HEK293 (cell line): ENCODE data around the gene STX18.
A peak's percentile ranks its signal among the peaks of the same experiment; 100 is the strongest.
"Not testable (repeated sequence)": the region's sequence is repeated elsewhere in the genome, so short reads cannot be mapped to it uniquely, and the experiment has no call there.

Experiments used
- CTCF ChIA-PET: fragments of 350-600 bp; formaldehyde crosslinking; extraction: SDS; loops from one replicate; lab custom pipeline; 2021; ENCODE audit warnings: antibody characterized with exemption; lab: Yijun Ruan, JAX
- POLR2A ChIA-PET: fragments of 300-600 bp; formaldehyde crosslinking; extraction: SDS; loops from one replicate; lab custom pipeline; 2020; ENCODE audit warnings: antibody characterized with exemption, inconsistent platforms; lab: Yijun Ruan, JAX
- H3K27ac ChIP-seq: fragments of 200-500 bp; sonication (Bioruptor generic); 2 replicates; pipeline ENCODE4 v1.5.1; 2014; ENCODE audit warnings: low read depth, low read length, control low read depth, inconsistent platforms; ENCODE audit errors: extremely low read depth
- H3K36me3 ChIP-seq, 2 experiments: fragments of 200-500 bp in 1 of 2; sonication (Bioruptor generic) in 1 of 2; 1 replicate in 1 of 2; 2 replicates in 1 of 2; pipeline ENCODE4 v1.5.1; 2014 to 2017; ENCODE audit warnings: inconsistent platforms in 2 of 2, low read length in 2 of 2; ENCODE audit not compliant: control insufficient read depth in 2 of 2, insufficient read depth in 1 of 2
- H3K4me1 ChIP-seq: fragments of 200-500 bp; sonication (Bioruptor generic); 2 replicates; pipeline ENCODE4 v1.5.1; 2014; ENCODE audit warnings: mild to moderate bottlenecking, low read length, inconsistent platforms; ENCODE audit not compliant: control insufficient read depth, insufficient read depth
- H3K4me3 ChIP-seq: 2 replicates; pipeline ENCODE4 v1.5.1; 2011; ENCODE audit warnings: low read depth, mild to moderate bottlenecking, control low read depth, low read length, moderate library complexity
- H3K9me3 ChIP-seq: fragments of 200-500 bp; sonication (Bioruptor generic); 2 replicates; pipeline ENCODE4 v1.5.1; 2014; ENCODE audit warnings: low read depth, low read length, inconsistent platforms; ENCODE audit not compliant: control insufficient read depth, insufficient read depth
- GFI1B ChIP-seq: fragments of 450-650 bp; formaldehyde crosslinking; IDR thresholded peaks from 2 replicates; pipeline ENCODE4 v1.5.1; 2016; ENCODE audit warnings: missing biosample characterization, missing genetic modification characterization
- IKZF3 ChIP-seq: fragments of 450-650 bp; IDR thresholded peaks from 2 replicates; pipeline ENCODE4 v1.5.0; 2018; ENCODE audit warnings: missing biosample characterization, mild to moderate bottlenecking, missing genetic modification characterization, moderate library complexity
- OSR2 ChIP-seq: fragments of 450-650 bp; formaldehyde crosslinking; IDR thresholded peaks from 2 replicates; pipeline ENCODE4 v1.5.1; 2016; ENCODE audit warnings: missing biosample characterization, missing genetic modification characterization
- WT1 ChIP-seq: fragments of 450-650 bp; formaldehyde crosslinking; IDR thresholded peaks from 2 replicates; pipeline ENCODE4 v1.5.1; 2016; ENCODE audit warnings: missing biosample characterization, missing genetic modification characterization
- YY1 ChIP-seq: fragments of 450-650 bp; formaldehyde crosslinking; IDR thresholded peaks from 2 replicates; pipeline ENCODE4 v1.5.1; 2018; ENCODE audit warnings: missing biosample characterization, missing genetic modification characterization
- ZBTB21 ChIP-seq: fragments of 450-650 bp; formaldehyde crosslinking; IDR thresholded peaks from 2 replicates; pipeline ENCODE4 v1.5.1; 2017; ENCODE audit warnings: missing biosample characterization, missing genetic modification characterization
- ZNF146 ChIP-seq: fragments of 450-650 bp; formaldehyde crosslinking; IDR thresholded peaks from 2 replicates; pipeline ENCODE4 v1.5.1; 2016; ENCODE audit warnings: missing biosample characterization, missing genetic modification characterization
- ZNF23 ChIP-seq: fragments of 450-650 bp; formaldehyde crosslinking; IDR thresholded peaks from 2 replicates; pipeline ENCODE4 v1.5.1; 2016; ENCODE audit warnings: missing biosample characterization, missing genetic modification characterization, borderline replicate concordance
- ZNF266 ChIP-seq: fragments of 450-650 bp; formaldehyde crosslinking; IDR thresholded peaks from 2 replicates; pipeline ENCODE4 v1.5.1; 2016; ENCODE audit warnings: missing biosample characterization, missing genetic modification characterization, low read depth
- ZNF37A ChIP-seq: fragments of 450-650 bp; IDR thresholded peaks from 2 replicates; pipeline ENCODE4 v1.5.1; 2018; ENCODE audit warnings: missing biosample characterization, missing genetic modification characterization
- ZNF530 ChIP-seq: fragments of 450-650 bp; formaldehyde crosslinking; IDR thresholded peaks from 2 replicates; pipeline ENCODE4 v1.5.1; 2016; ENCODE audit warnings: low read depth, missing biosample characterization, missing genetic modification characterization
- ZNF621 ChIP-seq: fragments of 450-650 bp; formaldehyde crosslinking; IDR thresholded peaks from 2 replicates; pipeline ENCODE4 v1.5.1; 2017; ENCODE audit warnings: missing biosample characterization, missing genetic modification characterization
- ZNF791 ChIP-seq: fragments of 450-650 bp; formaldehyde crosslinking; IDR thresholded peaks from 2 replicates; pipeline ENCODE4 v1.5.1; 2016; ENCODE audit warnings: missing biosample characterization, missing genetic modification characterization
- TF ChIP-seq, protein P1 (sequence below): fragments of 450-650 bp; formaldehyde crosslinking; IDR thresholded peaks from 2 replicates; pipeline ENCODE4 v1.5.1; 2017; ENCODE audit warnings: missing biosample characterization, missing genetic modification characterization
- TF ChIP-seq, protein P2 (sequence below): fragments of 450-650 bp; formaldehyde crosslinking; IDR thresholded peaks from 2 replicates; pipeline ENCODE4 v1.5.1; 2016; ENCODE audit warnings: missing biosample characterization, missing genetic modification characterization
- TF ChIP-seq, protein P3 (sequence below): fragments of 450-650 bp; formaldehyde crosslinking; IDR thresholded peaks from 2 replicates; pipeline ENCODE4 v1.5.1; 2016; ENCODE audit warnings: missing biosample characterization, missing genetic modification characterization, borderline replicate concordance
- TF ChIP-seq, protein P4 (sequence below): fragments of 450-650 bp; formaldehyde crosslinking; IDR thresholded peaks from 2 replicates; pipeline ENCODE4 v1.5.1; 2016; ENCODE audit warnings: missing biosample characterization, missing genetic modification characterization
- TF ChIP-seq, protein P5 (sequence below): fragments of 450-650 bp; formaldehyde crosslinking; IDR thresholded peaks from 2 replicates; pipeline ENCODE4 v1.5.1; 2017; ENCODE audit warnings: missing biosample characterization, mild to moderate bottlenecking, missing genetic modification characterization, moderate library complexity

STX18 gene

DNA sequence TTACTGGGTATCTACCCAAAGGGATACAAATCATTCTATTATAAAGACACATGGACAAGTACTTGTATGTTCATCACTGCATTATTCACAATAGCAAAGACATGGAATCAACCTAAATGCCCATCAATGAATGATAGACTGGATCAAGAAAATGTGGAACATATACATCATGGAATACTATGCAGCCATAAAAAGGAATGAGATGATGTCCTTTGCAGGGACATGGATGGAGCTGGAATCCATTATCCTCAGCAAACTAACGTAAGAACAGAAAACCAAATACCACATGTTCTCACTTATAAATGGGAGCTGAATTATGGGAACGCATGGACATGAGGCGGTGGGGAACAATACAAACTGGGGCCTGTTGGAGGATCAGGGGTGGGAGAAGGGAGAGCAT lies 76.6 kb downstream of the STX18 start:
- H3K27ac ChIP-seq, H3K4me1 ChIP-seq, H3K9me3 ChIP-seq, POLR2A ChIA-PET, H3K4me3 ChIP-seq: not testable (repeated sequence)
- H3K36me3 ChIP-seq, result peaks cover 0 to 44% of the 10 kb centered on the region in 2 experiments; a peak in 1 of 3 replicates
- CTCF ChIA-PET, result interaction anchor here (1.1 kb wide), 1 partner anchor 54 kb away, joined by 3 read pairs; no protein-coding TSS in a partner anchor
- peak; percentile 86 for TF ChIP-seq ZNF146 (tag by site-specific recombination)

DNA sequence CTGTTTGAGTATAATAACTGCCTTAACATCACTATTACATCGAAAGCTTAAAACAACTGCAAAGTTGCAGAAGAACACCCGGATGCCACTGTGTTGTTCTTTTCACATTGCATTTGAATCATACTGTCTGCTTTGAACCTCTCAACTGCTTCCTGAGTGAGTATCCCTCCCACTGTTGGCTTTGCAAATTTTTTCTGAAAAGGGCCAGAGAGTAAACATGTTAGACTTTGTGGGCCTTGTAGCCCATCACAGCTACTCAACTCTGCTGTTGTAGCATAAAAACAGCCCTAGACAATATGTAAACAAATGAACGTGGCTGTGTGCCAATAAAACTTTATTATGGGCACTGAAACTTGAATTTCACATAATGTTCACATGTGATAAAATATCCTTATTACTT lies 78.9 kb downstream of the STX18 start:
- Histone ChIP-seq H3K27ac (no peak overlapping the region), H3K4me1 (peaks cover 8% of the 10 kb centered on the region), H3K4me3 (no peak overlapping the region), H3K36me3 (peaks cover 0 to 39% of the 10 kb centered on the region in 2 experiments; a peak in 1 of 3 replicates), H3K9me3 (no peaks in the 10 kb centered on the region)
- ChIA-PET POLR2A (interaction anchor here (0.7 kb wide), 1 partner anchor 10 kb away, joined by 3 read pairs; no protein-coding TSS in a partner anchor), CTCF (no interaction called here)
- TF ChIP-seq, protein P1, sequence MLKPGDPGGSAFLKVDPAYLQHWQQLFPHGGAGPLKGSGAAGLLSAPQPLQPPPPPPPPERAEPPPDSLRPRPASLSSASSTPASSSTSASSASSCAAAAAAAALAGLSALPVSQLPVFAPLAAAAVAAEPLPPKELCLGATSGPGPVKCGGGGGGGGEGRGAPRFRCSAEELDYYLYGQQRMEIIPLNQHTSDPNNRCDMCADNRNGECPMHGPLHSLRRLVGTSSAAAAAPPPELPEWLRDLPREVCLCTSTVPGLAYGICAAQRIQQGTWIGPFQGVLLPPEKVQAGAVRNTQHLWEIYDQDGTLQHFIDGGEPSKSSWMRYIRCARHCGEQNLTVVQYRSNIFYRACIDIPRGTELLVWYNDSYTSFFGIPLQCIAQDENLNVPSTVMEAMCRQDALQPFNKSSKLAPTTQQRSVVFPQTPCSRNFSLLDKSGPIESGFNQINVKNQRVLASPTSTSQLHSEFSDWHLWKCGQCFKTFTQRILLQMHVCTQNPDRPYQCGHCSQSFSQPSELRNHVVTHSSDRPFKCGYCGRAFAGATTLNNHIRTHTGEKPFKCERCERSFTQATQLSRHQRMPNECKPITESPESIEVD (tag by site-specific recombination), result peak; percentile 16; the same call in 1 of the 2 replicates
- no peak for TF ChIP-seq IKZF3 (tag by site-specific recombination)

DNA sequence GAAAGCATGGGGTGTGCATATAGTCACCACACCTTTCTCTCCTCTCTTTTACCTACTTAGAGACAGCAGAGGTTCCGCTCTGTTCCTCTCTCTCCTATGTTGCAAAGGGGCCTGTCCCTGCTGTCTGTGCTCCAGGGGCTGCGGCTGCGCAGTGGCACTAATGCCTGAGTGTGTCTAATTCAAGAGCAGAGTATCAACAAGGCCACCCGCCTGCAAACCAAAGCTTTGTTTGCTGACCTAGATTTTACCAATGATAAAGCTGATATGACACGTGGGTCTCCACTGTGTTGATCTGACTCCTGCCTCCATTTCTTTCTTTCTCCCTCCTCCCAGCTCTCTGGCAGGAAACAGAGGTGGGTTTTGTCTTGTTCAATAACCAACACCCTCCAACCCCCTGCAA lies 80.0 kb downstream of the STX18 start:
- ChIA-PET POLR2A (no interaction called here), CTCF (no interaction called here)
- no peak overlapping the region for H3K27ac ChIP-seq
- peaks cover 0 to 44% of the 10 kb centered on the region in 2 experiments; a peak in 1 of 3 replicates for H3K36me3 ChIP-seq
- no peak for TF ChIP-seq ZNF791 (tag by site-specific recombination)
- no peak for TF ChIP-seq ZNF23 (tag by site-specific recombination)
- TF ChIP-seq, protein P2, sequence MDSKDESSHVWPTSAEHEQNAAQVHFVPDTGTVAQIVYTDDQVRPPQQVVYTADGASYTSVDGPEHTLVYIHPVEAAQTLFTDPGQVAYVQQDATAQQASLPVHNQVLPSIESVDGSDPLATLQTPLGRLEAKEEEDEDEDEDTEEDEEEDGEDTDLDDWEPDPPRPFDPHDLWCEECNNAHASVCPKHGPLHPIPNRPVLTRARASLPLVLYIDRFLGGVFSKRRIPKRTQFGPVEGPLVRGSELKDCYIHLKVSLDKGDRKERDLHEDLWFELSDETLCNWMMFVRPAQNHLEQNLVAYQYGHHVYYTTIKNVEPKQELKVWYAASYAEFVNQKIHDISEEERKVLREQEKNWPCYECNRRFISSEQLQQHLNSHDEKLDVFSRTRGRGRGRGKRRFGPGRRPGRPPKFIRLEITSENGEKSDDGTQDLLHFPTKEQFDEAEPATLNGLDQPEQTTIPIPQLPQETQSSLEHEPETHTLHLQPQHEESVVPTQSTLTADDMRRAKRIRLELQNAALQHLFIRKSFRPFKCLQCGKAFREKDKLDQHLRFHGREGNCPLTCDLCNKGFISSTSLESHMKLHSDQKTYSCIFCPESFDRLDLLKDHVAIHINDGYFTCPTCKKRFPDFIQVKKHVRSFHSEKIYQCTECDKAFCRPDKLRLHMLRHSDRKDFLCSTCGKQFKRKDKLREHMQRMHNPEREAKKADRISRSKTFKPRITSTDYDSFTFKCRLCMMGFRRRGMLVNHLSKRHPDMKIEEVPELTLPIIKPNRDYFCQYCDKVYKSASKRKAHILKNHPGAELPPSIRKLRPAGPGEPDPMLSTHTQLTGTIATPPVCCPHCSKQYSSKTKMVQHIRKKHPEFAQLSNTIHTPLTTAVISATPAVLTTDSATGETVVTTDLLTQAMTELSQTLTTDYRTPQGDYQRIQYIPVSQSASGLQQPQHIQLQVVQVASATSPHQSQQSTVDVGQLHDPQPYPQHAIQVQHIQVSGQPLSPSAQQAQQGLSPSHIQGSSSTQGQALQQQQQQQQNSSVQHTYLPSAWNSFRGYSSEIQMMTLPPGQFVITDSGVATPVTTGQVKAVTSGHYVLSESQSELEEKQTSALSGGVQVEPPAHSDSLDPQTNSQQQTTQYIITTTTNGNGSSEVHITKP (tag by site-specific recombination), result no peak
- no peak for TF ChIP-seq ZNF266 (tag by site-specific recombination)
- TF ChIP-seq, protein P3, sequence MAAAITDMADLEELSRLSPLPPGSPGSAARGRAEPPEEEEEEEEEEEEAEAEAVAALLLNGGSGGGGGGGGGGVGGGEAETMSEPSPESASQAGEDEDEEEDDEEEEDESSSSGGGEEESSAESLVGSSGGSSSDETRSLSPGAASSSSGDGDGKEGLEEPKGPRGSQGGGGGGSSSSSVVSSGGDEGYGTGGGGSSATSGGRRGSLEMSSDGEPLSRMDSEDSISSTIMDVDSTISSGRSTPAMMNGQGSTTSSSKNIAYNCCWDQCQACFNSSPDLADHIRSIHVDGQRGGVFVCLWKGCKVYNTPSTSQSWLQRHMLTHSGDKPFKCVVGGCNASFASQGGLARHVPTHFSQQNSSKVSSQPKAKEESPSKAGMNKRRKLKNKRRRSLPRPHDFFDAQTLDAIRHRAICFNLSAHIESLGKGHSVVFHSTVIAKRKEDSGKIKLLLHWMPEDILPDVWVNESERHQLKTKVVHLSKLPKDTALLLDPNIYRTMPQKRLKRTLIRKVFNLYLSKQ (tag by site-specific recombination), result no peak
- no peak for TF ChIP-seq ZNF621 (tag by site-specific recombination)
- TF ChIP-seq ZBTB21 (tag by site-specific recombination), result no peak
- peak; percentile 42; the same call in 1 of the 2 replicates for TF ChIP-seq GFI1B (tag by site-specific recombination)
- no peak for TF ChIP-seq ZNF37A (tag by site-specific recombination)
- peak; percentile 74 for TF ChIP-seq OSR2
- TF ChIP-seq, protein P4, sequence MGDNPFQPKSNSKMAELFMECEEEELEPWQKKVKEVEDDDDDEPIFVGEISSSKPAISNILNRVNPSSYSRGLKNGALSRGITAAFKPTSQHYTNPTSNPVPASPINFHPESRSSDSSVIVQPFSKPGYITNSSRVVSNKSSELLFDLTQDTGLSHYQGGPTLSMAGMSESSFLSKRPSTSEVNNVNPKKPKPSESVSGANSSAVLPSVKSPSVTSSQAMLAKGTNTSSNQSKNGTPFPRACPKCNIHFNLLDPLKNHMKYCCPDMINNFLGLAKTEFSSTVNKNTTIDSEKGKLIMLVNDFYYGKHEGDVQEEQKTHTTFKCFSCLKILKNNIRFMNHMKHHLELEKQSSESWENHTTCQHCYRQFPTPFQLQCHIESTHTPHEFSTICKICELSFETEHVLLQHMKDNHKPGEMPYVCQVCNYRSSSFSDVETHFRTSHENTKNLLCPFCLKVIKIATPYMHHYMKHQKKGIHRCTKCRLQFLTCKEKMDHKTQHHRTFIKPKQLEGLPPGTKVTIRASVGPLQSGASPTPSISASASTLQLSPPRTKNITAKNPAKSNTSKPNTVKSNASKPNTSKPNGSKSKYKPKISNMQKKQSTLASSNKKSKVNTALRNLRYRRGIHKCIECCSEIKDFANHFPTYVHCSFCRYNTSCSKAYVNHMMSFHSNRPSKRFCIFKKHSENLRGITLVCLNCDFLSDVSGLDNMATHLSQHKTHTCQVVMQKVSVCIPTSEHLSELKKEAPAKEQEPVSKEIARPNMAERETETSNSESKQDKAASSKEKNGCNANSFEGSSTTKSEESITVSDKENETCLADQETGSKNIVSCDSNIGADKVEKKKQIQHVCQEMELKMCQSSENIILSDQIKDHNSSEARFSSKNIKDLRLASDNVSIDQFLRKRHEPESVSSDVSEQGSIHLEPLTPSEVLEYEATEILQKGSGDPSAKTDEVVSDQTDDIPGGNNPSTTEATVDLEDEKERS (tag by site-specific recombination), result no peak
- TF ChIP-seq WT1 (tag by site-specific recombination), result peak; percentile 35; the same call in 1 of the 2 replicates
- TF ChIP-seq YY1 (tag by site-specific recombination), result no peak
- no peak for TF ChIP-seq ZNF530 (tag by site-specific recombination)
- TF ChIP-seq, protein P5, sequence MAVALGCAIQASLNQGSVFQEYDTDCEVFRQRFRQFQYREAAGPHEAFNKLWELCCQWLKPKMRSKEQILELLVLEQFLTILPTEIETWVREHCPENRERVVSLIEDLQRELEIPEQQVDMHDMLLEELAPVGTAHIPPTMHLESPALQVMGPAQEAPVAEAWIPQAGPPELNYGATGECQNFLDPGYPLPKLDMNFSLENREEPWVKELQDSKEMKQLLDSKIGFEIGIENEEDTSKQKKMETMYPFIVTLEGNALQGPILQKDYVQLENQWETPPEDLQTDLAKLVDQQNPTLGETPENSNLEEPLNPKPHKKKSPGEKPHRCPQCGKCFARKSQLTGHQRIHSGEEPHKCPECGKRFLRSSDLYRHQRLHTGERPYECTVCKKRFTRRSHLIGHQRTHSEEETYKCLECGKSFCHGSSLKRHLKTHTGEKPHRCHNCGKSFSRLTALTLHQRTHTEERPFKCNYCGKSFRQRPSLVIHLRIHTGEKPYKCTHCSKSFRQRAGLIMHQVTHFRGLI, result no peak
- H3K4me3 ChIP-seq, result no peak overlapping the region
- peaks cover 8% of the 10 kb centered on the region for H3K4me1 ChIP-seq
- no peaks in the 10 kb centered on the region for H3K9me3 ChIP-seq
